Astrocyte (in vitro differentiated cells and primary cell): ENCODE results near the gene ACTN4. TPM values are rescaled to one million over a fixed set of nuclear protein-coding genes. Genes with fewer than 3 reads are reported as not detected.

Source experiments
- DNase-seq: peaks from one replicate; pipeline ENCODE4 v3.0.0-alpha.2; 2010; ENCODE audit warnings: low read depth
- FAIRE-seq: peaks from 2 replicates; lab custom pipeline; 2011; peaks lifted over from hg19 to GRCh38; lab: Jason Lieb, UNC
- H2AFZ ChIP-seq: 2 replicates; pipeline ENCODE4 v1.6.0; 2012; ENCODE audit warnings: low read depth, low read length, inconsistent platforms
- H3K27ac ChIP-seq: 2 replicates; pipeline ENCODE4 v1.5.1; 2011; ENCODE audit warnings: low read depth, low read length, inconsistent platforms
- H3K27me3 ChIP-seq: 2 replicates; pipeline ENCODE4 v1.6.0; 2011; ENCODE audit warnings: low read length, inconsistent platforms; ENCODE audit not compliant: insufficient read depth
- H3K36me3 ChIP-seq: 2 replicates; pipeline ENCODE4 v1.5.1; 2011; ENCODE audit warnings: low read length, inconsistent platforms; ENCODE audit not compliant: insufficient read depth
- H3K4me1 ChIP-seq: 2 replicates; pipeline ENCODE4 v1.5.1; 2011; ENCODE audit warnings: low read length, inconsistent platforms; ENCODE audit not compliant: insufficient read depth
- H3K4me2 ChIP-seq: 2 replicates; pipeline ENCODE4 v1.6.0; 2012; ENCODE audit warnings: low read length, inconsistent platforms
- H3K4me3 ChIP-seq: 2 replicates; pipeline ENCODE4 v1.5.1; 2011; ENCODE audit warnings: low read depth, mild to moderate bottlenecking, low read length, inconsistent platforms; ENCODE audit not compliant: insufficient read depth
- H3K79me2 ChIP-seq: 2 replicates; pipeline ENCODE4 v1.6.0; 2012; ENCODE audit warnings: mild to moderate bottlenecking, low read length, inconsistent platforms; ENCODE audit not compliant: insufficient read depth
- H3K9ac ChIP-seq: 2 replicates; pipeline ENCODE4 v1.6.0; 2012; ENCODE audit warnings: mild to moderate bottlenecking, low read length, inconsistent platforms
- H3K9me3 ChIP-seq: 2 replicates; pipeline ENCODE4 v1.5.1; 2012; ENCODE audit warnings: low read depth, mild to moderate bottlenecking, low read length, inconsistent platforms; ENCODE audit not compliant: insufficient read depth
- H4K20me1 ChIP-seq: 2 replicates; pipeline ENCODE4 v1.6.0; 2012; ENCODE audit warnings: low read length, inconsistent platforms; ENCODE audit not compliant: insufficient read depth
- H3K27ac Mint-ChIP-seq: one replicate; pipeline ENCODE4 v1.8.0; 2021; ENCODE audit warnings: mild to moderate bottlenecking, mixed read lengths; ENCODE audit not compliant: unreplicated experiment
- H3K27me3 Mint-ChIP-seq: one replicate; pipeline ENCODE4 v1.8.0; 2021; ENCODE audit warnings: low read depth, mixed read lengths; ENCODE audit not compliant: unreplicated experiment
- H3K36me3 Mint-ChIP-seq: one replicate; pipeline ENCODE4 v1.8.0; 2021; ENCODE audit warnings: low read depth, mixed read lengths; ENCODE audit not compliant: unreplicated experiment
- H3K4me1 Mint-ChIP-seq: one replicate; pipeline ENCODE4 v1.8.0; 2021; ENCODE audit warnings: low read depth, mixed read lengths; ENCODE audit not compliant: unreplicated experiment
- H3K4me3 Mint-ChIP-seq: one replicate; pipeline ENCODE4 v1.8.0; 2021; ENCODE audit warnings: mild to moderate bottlenecking, moderate library complexity, mixed read lengths; ENCODE audit not compliant: unreplicated experiment
- H3K9me3 Mint-ChIP-seq: one replicate; pipeline ENCODE4 v1.8.0; 2021; ENCODE audit warnings: mild to moderate bottlenecking, mixed read lengths; ENCODE audit not compliant: unreplicated experiment
- CTCF ChIP-seq: IDR thresholded peaks from 2 replicates; pipeline ENCODE4 v1.5.1; 2011; ENCODE audit warnings: low read depth, mild to moderate bottlenecking, inconsistent platforms, low read length, moderate library complexity; ENCODE audit not compliant: insufficient read depth
- EZH2 ChIP-seq: IDR thresholded peaks from 2 replicates; pipeline ENCODE4 v1.6.1; 2012; ENCODE audit warnings: mild to moderate bottlenecking, low read length, inconsistent platforms; ENCODE audit not compliant: insufficient read depth
- total RNA-seq: library from RNA; stranded (reverse); gene quantifications from 2 replicates; pipeline ENCODE4 v1.2.1, GENCODE V29; 2021

Gene ACTN4
- total RNA-seq, 1 donor from 2014 or later = 879 TPM

- Histone ChIP-seq H3K4me2 (no peak overlapping the region), H3K4me1 (peaks cover 25% of the 10 kb centered on the region), H3K27ac (no peak overlapping the region), H3K27me3 (no peaks in the 10 kb centered on the region), H3K4me3 (no peak overlapping the region), H4K20me1 (peaks cover 85% of the 10 kb centered on the region), H3K36me3 (peaks cover 54% of the 10 kb centered on the region), H3K9me3 (no peaks in the 10 kb centered on the region), H2AFZ (no peak overlapping the region), H3K9ac (no peak overlapping the region), H3K79me2 (peaks cover 73% of the 10 kb centered on the region)
- DNase-seq (no peak), FAIRE-seq (no peak)
- H3K27ac Mint-ChIP-seq = no peak overlapping the region
- no peak overlapping the region for H3K4me3 Mint-ChIP-seq
- TF ChIP-seq CTCF (no peak), EZH2 (no peak)
- H3K36me3 Mint-ChIP-seq = peaks cover 17% of the 10 kb centered on the region
- H3K9me3 Mint-ChIP-seq = no peaks in the 10 kb centered on the region
- H3K27me3 Mint-ChIP-seq = no peaks in the 10 kb centered on the region
- H3K4me1 Mint-ChIP-seq = peaks cover 12% of the 10 kb centered on the region
Measured at GRCh38 chr19:38717855-38718254, 70.4 kb downstream of the ACTN4 start.

GRCh38 chr19:38718747-38719543 is 71.5 kb downstream of the ACTN4 start:
- Mint-ChIP-seq H3K9me3 (no peaks in the 10 kb centered on the region), H3K4me3 (no peak overlapping the region), H3K4me1 (peaks cover 15% of the 10 kb centered on the region), H3K27ac (peak overlapping the region; percentile 34), H3K27me3 (no peaks in the 10 kb centered on the region), H3K36me3 (peaks cover 18% of the 10 kb centered on the region)
- peaks cover 49% of the 10 kb centered on the region for H3K36me3 ChIP-seq
- TF ChIP-seq EZH2 (no peak), CTCF (peak; percentile 16)
- peak overlapping the region; percentile 61 for H3K9ac ChIP-seq
- H3K27me3 ChIP-seq = no peaks in the 10 kb centered on the region
- FAIRE-seq (no peak), DNase-seq (peak; percentile 63)
- H3K4me2 ChIP-seq = peak overlapping the region; percentile 24
- no peaks in the 10 kb centered on the region for H3K9me3 ChIP-seq
- H3K79me2 ChIP-seq = peaks cover 70% of the 10 kb centered on the region
- peaks cover 25% of the 10 kb centered on the region for H3K4me1 ChIP-seq
- no peak overlapping the region for H2AFZ ChIP-seq
- H3K27ac ChIP-seq = peak overlapping the region; percentile 67
- no peak overlapping the region for H3K4me3 ChIP-seq
- peaks cover 80% of the 10 kb centered on the region for H4K20me1 ChIP-seq
